IPS-NIHi7 (cell line): ENCODE results near the gene SLC52A1.
A peak's percentile ranks its signal among the peaks of the same experiment; 100 is the strongest.

Source experiments
- DNase-seq: peaks from one replicate; pipeline ENCODE4 v3.0.0; 2012; ENCODE audit warnings: mixed read lengths; ENCODE audit errors: extremely low spot score

The SLC52A1 gene

GRCh38 chr17:4987767-4988567 lies 47.3 kb downstream of the SLC52A1 start:
- DNase-seq = no peak

GRCh38 chr17:4986951-4987766 lies 48.1 kb downstream of the SLC52A1 start, which contains the start of gene CAMTA2:
Gene CAMTA2 (minus strand): TSS chr17:4987675. CDS start chr17:4986222, 1,453 bp downstream.
- DNase-seq = peak; percentile 78

DNA sequence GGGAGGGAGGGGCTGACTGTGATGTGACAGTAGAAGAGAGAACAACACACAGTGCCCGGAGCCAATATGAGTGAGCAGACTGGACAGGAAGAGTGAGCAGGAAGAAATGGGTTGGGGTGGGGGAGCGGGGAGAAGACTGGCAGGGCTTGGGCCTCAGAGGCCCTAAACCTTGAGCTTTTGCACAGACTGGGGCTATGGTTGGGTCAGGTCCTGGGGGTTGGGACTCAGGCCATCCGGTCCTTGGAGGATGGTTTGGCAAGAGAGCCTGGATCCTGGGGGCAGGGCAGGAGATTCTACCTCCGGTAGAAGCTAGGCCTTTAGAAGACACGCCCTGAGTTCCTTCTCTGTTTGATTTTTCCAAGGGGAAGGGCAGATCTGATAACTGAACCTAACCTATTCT lies 48.8 kb downstream of the SLC52A1 start:
- DNase-seq = no peak
